Kidney (tissue), 14 donors: ENCODE data around the gene GPRC6A. TPM values are rescaled to one million over a fixed set of nuclear protein-coding genes. Genes with fewer than 3 reads are reported as not detected.

Experiments
- DNase-seq, 5 donors: peaks; one replicate each; pipeline ENCODE4 v3.0.0-alpha.2; 2013 to 2020
- FAIRE-seq: peaks from 2 replicates; lab custom pipeline; 2012; peaks lifted over from hg19 to GRCh38; lab: Jason Lieb, UNC
- H3K27ac ChIP-seq, 2 donors: one replicate each; pipeline ENCODE4 v1.7.0; 2013; ENCODE audit warnings: low read depth in 2 of 2, low read length in 2 of 2, inconsistent platforms in 1 of 2
- H3K27me3 ChIP-seq: one replicate; pipeline ENCODE4 v1.7.1; 2013; ENCODE audit warnings: low read length, inconsistent platforms; ENCODE audit not compliant: control insufficient read depth, insufficient read depth
- H3K36me3 ChIP-seq, 3 donors: one replicate each; pipeline versions ENCODE4 v1.7.0 to v1.7.1; 2013; ENCODE audit warnings: low read length in 3 of 3, control low read depth in 1 of 3, inconsistent platforms in 1 of 3; ENCODE audit not compliant: insufficient read depth in 3 of 3, control insufficient read depth in 2 of 3
- H3K4me1 ChIP-seq, 3 donors: one replicate each; pipeline versions ENCODE4 v1.7.0 to v1.7.1; 2013; ENCODE audit warnings: low read length in 3 of 3, inconsistent platforms in 1 of 3, low read depth in 1 of 3; ENCODE audit not compliant: control insufficient read depth in 2 of 3, insufficient read depth in 2 of 3
- H3K4me3 ChIP-seq, 3 donors: one replicate each; pipeline versions ENCODE4 v1.7.0 to v1.8.1; 2013; ENCODE audit warnings: low read length in 3 of 3, control low read depth in 1 of 3, inconsistent platforms in 1 of 3
- H3K9ac ChIP-seq, 3 donors: one replicate each; pipeline versions ENCODE4 v1.7.0 to v1.7.1; 2013; ENCODE audit warnings: low read length in 3 of 3, control low read depth in 1 of 3, inconsistent platforms in 1 of 3
- H3K9me3 ChIP-seq, 3 donors: one replicate each; pipeline versions ENCODE4 v1.7.0 to v1.7.1; 2013; ENCODE audit warnings: low read length in 3 of 3, control low read depth in 1 of 3, inconsistent platforms in 1 of 3; ENCODE audit not compliant: control insufficient read depth in 2 of 3, insufficient read depth in 1 of 3
- CTCF ChIP-seq: IDR thresholded peaks from 3 replicates; pipeline ENCODE4 v1.5.1; 2012; ENCODE audit warnings: mild to moderate bottlenecking, moderate library complexity, borderline replicate concordance; ENCODE audit not compliant: insufficient read depth; ENCODE audit errors: extremely low read depth
- intact Hi-C: fragments of 100-400 bp; cut with DNase I; formaldehyde crosslinking; loops from one replicate; pipeline ENCODE4 v1.11.1; 2022
- polyA plus RNA-seq: library from polyadenylated mRNA; stranded (reverse); fragments of 350-450 nt; fragmentation: Illumina TruSeq; extraction: RNeasy Lipid Tissue Mini Kit (QIAGEN cat#74804); gene quantifications from one replicate; pipeline ENCODE4 v1.2.3, GENCODE V29; 2014; ENCODE audit warnings: low read depth, low replicate concordance; ENCODE audit not compliant: insufficient read depth
- total RNA-seq: library from RNA; stranded (reverse); fragmentation: NEBNext Ultra II Directional; extraction: Animal tissue kit (Norgen Biotek cat#: 25700); gene quantifications from one replicate; pipeline ENCODE4 v1.2.1, GENCODE V29; 2021
- donor health status: control.
- donor health status: control.
- donor health status: control.
- donor health status: control.
- donor health status: control.
- donor health status: DM: yes; HTN: yes; CAD: no.
- donor health status: Normal renal cell carcinoma (clear cell type).

GPRC6A gene
- total and polyA plus RNA-seq, 2 donors from 2014 or later = 0.73 TPM; not detected in 1

GRCh38 chr6:116876107-116876506, 47.2 kb upstream of the GPRC6A start:
- no peak overlapping the region for H3K9ac ChIP-seq
- H3K4me1 ChIP-seq = no peaks in the 10 kb centered on the region
- no peaks in the 10 kb centered on the region for H3K9me3 ChIP-seq
- no peaks in the 10 kb centered on the region for H3K36me3 ChIP-seq
- peaks cover 24% of the 10 kb centered on the region for H3K27me3 ChIP-seq
- DNase-seq (no peak), FAIRE-seq (no peak)
- no peak for TF ChIP-seq CTCF
- no peak overlapping the region for H3K27ac ChIP-seq
- no peak overlapping the region for H3K4me3 ChIP-seq
- intact Hi-C loops = no loop called here

DNA sequence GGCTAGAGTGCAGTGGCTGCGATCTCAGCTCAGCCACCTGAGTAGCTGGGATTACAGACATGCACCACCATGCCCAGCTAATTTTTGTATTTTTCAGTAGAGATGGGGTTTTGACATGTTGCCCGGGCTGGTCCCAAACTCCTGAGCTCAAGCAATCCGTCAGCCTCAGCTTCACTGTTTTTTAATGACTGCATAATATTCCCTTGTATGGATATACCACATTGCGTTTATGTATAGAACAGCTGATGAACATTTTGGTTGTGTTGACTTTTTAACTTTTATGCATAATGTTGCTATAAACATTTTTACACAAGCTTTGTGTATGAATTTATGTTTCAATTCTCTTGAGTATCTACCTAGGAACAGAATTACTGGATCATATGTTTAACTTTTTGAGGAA, 43.9 kb upstream of the GPRC6A start:
- H3K4me3 ChIP-seq = no peak overlapping the region
- no peak overlapping the region for H3K27ac ChIP-seq
- no peaks in the 10 kb centered on the region for H3K36me3 ChIP-seq
- no peak for TF ChIP-seq CTCF
- FAIRE-seq (no peak), DNase-seq (no peak)
- H3K4me1 ChIP-seq = no peaks in the 10 kb centered on the region
- H3K9ac ChIP-seq = no peak overlapping the region
- intact Hi-C loops = no loop called here
- H3K9me3 ChIP-seq = no peaks in the 10 kb centered on the region
- peaks cover 20% of the 10 kb centered on the region for H3K27me3 ChIP-seq

DNA sequence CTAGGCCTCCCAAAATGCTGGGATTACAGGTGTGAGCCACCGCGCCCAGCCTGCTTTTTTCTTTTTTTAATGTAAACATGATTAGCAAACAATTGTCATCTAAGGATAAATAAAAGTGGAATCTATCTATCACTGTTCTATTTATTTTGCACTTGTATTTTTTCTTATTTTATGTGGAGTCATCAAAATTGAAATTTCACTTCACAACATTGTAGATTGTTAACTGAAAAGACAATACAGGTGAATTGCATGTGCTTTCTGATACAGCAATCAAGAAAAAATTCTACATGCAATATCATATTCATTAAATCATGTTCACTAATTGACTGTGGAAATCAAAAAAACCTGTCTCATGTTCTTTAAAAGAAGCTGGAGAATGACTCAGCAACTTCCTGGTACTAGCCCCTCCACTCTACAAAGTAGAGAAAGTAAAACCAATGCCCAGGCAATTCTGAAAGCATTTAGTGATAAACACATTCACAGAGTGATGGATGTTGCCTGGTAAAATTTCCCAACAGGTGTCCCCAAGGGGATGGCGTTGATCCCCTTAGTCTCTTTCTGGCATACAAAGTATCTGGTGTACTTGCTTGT, 37.5 kb upstream of the GPRC6A start:
- intact Hi-C loops = no loop called here
- H3K4me1 ChIP-seq = no peaks in the 10 kb centered on the region
- no peak overlapping the region for H3K27ac ChIP-seq
- DNase-seq (no peak), FAIRE-seq (no peak)
- no peak overlapping the region for H3K4me3 ChIP-seq
- no peaks in the 10 kb centered on the region for H3K9me3 ChIP-seq
- no peak for TF ChIP-seq CTCF
- H3K9ac ChIP-seq = no peak overlapping the region
- no peaks in the 10 kb centered on the region for H3K27me3 ChIP-seq
- H3K36me3 ChIP-seq = no peaks in the 10 kb centered on the region

- Histone ChIP-seq H3K9ac (no peak overlapping the region), H3K27me3 (no peaks in the 10 kb centered on the region), H3K9me3 (peaks cover 0 to 17% (median 2%) of the 10 kb centered on the region in 3 donors), H3K4me1 (no peaks in the 10 kb centered on the region), H3K36me3 (no peaks in the 10 kb centered on the region), H3K27ac (no peak overlapping the region), H3K4me3 (no peak overlapping the region)
- intact Hi-C loops = no loop called here
- no peak for TF ChIP-seq CTCF
- DNase-seq (no peak), FAIRE-seq (no peak)
Measured at GRCh38 chr6:116859264-116859663, 30.4 kb upstream of the GPRC6A start.
